MCF 10A (cell line): ENCODE results near the gene OTUD1. TPM values are rescaled to one million over a fixed set of nuclear protein-coding genes. Genes with fewer than 3 reads are reported as not detected.

Source experiments
- BruUV-seq: library from RNA; stranded (reverse); fragments of 400-500 nt; replicated peaks from 2 replicates; lab custom pipeline; 2021; lab: Mats Ljungman, UMichigan
- CTCF ChIA-PET: fragments of 300-600 bp; sonication (Branson Sonifier 250); formaldehyde crosslinking; extraction: SDS; loops from one replicate; lab custom pipeline; 2021; ENCODE audit warnings: antibody characterized with exemption, inconsistent platforms; lab: Yijun Ruan, JAX
- POLR2A ChIA-PET: fragments of 300-600, 350-650 bp; sonication (Branson Sonifier 250); formaldehyde crosslinking; extraction: SDS; loops from one replicate; lab custom pipeline; 2020; ENCODE audit warnings: antibody characterized with exemption, inconsistent platforms; lab: Yijun Ruan, JAX
- DNase-seq: peaks from one replicate; pipeline ENCODE4 v3.0.0-alpha.2; 2018; ENCODE audit not compliant: unreplicated experiment
- H3K27ac Mint-ChIP-seq: one replicate; pipeline ENCODE4 v1.8.0; 2022; ENCODE audit warnings: mild to moderate bottlenecking, low read depth, mixed read lengths; ENCODE audit not compliant: unreplicated experiment
- H3K27me3 Mint-ChIP-seq: one replicate; pipeline ENCODE4 v1.8.0; 2022; ENCODE audit warnings: mixed read lengths; ENCODE audit not compliant: insufficient read depth, unreplicated experiment
- H3K36me3 Mint-ChIP-seq: one replicate; pipeline ENCODE4 v1.8.0; 2022; ENCODE audit warnings: mild to moderate bottlenecking, moderate library complexity, mixed read lengths; ENCODE audit not compliant: insufficient read depth, unreplicated experiment
- H3K4me1 Mint-ChIP-seq: one replicate; pipeline ENCODE4 v1.8.0; 2022; ENCODE audit warnings: mixed read lengths; ENCODE audit not compliant: insufficient read depth, unreplicated experiment
- H3K4me3 Mint-ChIP-seq: one replicate; pipeline ENCODE4 v1.8.0; 2022; ENCODE audit warnings: mild to moderate bottlenecking, moderate library complexity, mixed read lengths; ENCODE audit not compliant: unreplicated experiment
- H3K9me3 Mint-ChIP-seq: one replicate; pipeline ENCODE4 v1.8.0; 2022; ENCODE audit warnings: mixed read lengths; ENCODE audit not compliant: unreplicated experiment
- intact Hi-C: fragments of 100-400 bp; cut with micrococcal nuclease; formaldehyde crosslinking; loops from 2 replicates; pipeline ENCODE4 v1.14.1; 2022
- microRNA-seq: library from miRNA; unstranded; fragments of <30 nt; microRNA quantifications from one replicate; pipeline ENCODE4 v1.2.0, GENCODE V29; 2022
- total RNA-seq: library from RNA; stranded (reverse); gene quantifications from 2 replicates; pipeline ENCODE4 v1.2.3, GENCODE V29; 2022
- TF ChIP-seq, protein P1 (sequence below): fragments of 200-600 bp; IDR thresholded peaks from one replicate; pipeline ENCODE4 v1.8.0; 2022; ENCODE audit warnings: antibody characterized with exemption, mild to moderate bottlenecking; ENCODE audit not compliant: unreplicated experiment

Gene OTUD1
- total RNA-seq, 1 experiment from 2014 or later: 14.9 TPM

DNA sequence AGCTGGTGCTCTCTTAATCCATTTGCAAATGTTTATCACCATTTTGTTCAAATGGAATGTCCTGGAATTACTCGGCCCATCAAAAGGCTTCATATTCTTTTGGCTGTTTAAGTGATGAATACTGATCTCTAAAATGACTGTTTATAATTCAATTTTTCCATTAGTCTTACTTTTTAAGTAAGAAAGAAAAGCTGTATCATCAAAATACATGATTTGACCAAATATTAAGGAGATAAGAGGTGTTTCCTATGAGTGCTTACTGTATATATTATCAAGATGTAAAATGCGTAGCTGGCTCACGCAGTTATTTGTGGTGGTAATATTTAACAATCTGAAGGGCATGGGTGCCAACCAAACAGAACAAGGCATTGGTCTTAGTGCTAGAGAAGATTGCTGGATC is 51.2 kb downstream of the OTUD1 start:
- TF ChIP-seq, protein P1, sequence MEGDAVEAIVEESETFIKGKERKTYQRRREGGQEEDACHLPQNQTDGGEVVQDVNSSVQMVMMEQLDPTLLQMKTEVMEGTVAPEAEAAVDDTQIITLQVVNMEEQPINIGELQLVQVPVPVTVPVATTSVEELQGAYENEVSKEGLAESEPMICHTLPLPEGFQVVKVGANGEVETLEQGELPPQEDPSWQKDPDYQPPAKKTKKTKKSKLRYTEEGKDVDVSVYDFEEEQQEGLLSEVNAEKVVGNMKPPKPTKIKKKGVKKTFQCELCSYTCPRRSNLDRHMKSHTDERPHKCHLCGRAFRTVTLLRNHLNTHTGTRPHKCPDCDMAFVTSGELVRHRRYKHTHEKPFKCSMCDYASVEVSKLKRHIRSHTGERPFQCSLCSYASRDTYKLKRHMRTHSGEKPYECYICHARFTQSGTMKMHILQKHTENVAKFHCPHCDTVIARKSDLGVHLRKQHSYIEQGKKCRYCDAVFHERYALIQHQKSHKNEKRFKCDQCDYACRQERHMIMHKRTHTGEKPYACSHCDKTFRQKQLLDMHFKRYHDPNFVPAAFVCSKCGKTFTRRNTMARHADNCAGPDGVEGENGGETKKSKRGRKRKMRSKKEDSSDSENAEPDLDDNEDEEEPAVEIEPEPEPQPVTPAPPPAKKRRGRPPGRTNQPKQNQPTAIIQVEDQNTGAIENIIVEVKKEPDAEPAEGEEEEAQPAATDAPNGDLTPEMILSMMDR: no peak
- intact Hi-C loops: no loop called here
- Mint-ChIP-seq H3K4me1 (no peaks in the 10 kb centered on the region), H3K27ac (no peak overlapping the region), H3K4me3 (no peak overlapping the region), H3K9me3 (no peaks in the 10 kb centered on the region), H3K27me3 (no peaks in the 10 kb centered on the region), H3K36me3 (no peaks in the 10 kb centered on the region)
- POLR2A ChIA-PET: interaction anchor here (0.7 kb wide), 1 partner anchor 40 kb away, joined by 3 read pairs; no protein-coding TSS in a partner anchor
- DNase-seq: no peak
- no TSS peak for BruUV-seq
- CTCF ChIA-PET: interaction anchor here (0.7 to 1.1 kb wide), 3 partner anchors 35 to 1110 kb away, joined by 3 to 5 read pairs (median 5); no protein-coding TSS in a partner anchor

Small RNA genes lying within 50 kb of the gene (microRNA-seq; reads per million reads assigned to microRNA genes)
- gene MIR1254-2: not detected

Other genes starting within 250 kb of the OTUD1 start
- gene PTF1A, start 246.8 kb upstream of the OTUD1 start, total RNA-seq: not detected in 2 replicates
- gene C10orf67, start 94.3 kb upstream of the OTUD1 start, total RNA-seq: 0.15 and 0.21 TPM in 2 replicates